OCI-LY3 (cell line): ENCODE results near the gene RAB3GAP1.

Experiments used
- EZH2phosphoT487 ChIP-seq: fragments of 200-600 bp; shearing (Covaris generic); IDR thresholded peaks from 2 replicates; pipeline ENCODE4 v1.6.1; 2018; ENCODE audit warnings: antibody characterized with exemption, mixed run types, low read depth
- TF ChIP-seq, protein P1 (sequence below): fragments of 200-600, 300-600 bp; sonication (generic); IDR thresholded peaks from 2 replicates; pipeline ENCODE4 v1.5.1; 2014; ENCODE audit warnings: antibody characterized with exemption, low read length, low read depth

DNA sequence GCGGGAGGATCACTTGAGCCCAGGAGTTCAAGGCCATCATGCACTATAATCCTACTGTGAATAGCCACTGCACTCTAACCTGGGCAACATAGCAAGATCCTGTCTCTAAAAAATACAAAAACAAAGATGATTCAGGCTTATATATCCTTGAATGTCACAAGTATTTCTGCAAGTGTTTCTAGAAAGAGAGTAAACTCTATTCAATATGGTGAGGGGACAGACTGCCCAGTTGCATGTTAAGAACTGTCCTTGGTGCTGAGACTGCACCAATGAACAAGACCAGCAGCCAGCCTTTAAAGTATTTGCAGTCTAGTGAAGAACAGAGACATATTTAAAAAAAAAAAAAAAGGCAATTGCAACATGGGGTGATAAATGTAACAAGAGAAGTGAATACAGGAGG lies 21.3 kb upstream of the RAB3GAP1 start:
- TF ChIP-seq, protein P1, sequence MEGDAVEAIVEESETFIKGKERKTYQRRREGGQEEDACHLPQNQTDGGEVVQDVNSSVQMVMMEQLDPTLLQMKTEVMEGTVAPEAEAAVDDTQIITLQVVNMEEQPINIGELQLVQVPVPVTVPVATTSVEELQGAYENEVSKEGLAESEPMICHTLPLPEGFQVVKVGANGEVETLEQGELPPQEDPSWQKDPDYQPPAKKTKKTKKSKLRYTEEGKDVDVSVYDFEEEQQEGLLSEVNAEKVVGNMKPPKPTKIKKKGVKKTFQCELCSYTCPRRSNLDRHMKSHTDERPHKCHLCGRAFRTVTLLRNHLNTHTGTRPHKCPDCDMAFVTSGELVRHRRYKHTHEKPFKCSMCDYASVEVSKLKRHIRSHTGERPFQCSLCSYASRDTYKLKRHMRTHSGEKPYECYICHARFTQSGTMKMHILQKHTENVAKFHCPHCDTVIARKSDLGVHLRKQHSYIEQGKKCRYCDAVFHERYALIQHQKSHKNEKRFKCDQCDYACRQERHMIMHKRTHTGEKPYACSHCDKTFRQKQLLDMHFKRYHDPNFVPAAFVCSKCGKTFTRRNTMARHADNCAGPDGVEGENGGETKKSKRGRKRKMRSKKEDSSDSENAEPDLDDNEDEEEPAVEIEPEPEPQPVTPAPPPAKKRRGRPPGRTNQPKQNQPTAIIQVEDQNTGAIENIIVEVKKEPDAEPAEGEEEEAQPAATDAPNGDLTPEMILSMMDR, result no peak
- TF ChIP-seq EZH2phosphoT487, result no peak
